HG03565 (cell line): ENCODE results near the gene HMGN3.
A peak's percentile ranks its signal among the peaks of the same experiment; 100 is the strongest.
"Not testable (repeated sequence)": the region's sequence is repeated elsewhere in the genome, so short reads cannot be mapped to it uniquely, and the experiment has no call there.

Experiments used
- ATAC-seq: cut with Tn5 transposase; IDR thresholded peaks from one replicate; pipeline ENCODE4 v1.9.1; 2021; ENCODE audit warnings: mild to moderate bottlenecking, moderate library complexity; ENCODE audit not compliant: unreplicated experiment

Gene HMGN3

DNA sequence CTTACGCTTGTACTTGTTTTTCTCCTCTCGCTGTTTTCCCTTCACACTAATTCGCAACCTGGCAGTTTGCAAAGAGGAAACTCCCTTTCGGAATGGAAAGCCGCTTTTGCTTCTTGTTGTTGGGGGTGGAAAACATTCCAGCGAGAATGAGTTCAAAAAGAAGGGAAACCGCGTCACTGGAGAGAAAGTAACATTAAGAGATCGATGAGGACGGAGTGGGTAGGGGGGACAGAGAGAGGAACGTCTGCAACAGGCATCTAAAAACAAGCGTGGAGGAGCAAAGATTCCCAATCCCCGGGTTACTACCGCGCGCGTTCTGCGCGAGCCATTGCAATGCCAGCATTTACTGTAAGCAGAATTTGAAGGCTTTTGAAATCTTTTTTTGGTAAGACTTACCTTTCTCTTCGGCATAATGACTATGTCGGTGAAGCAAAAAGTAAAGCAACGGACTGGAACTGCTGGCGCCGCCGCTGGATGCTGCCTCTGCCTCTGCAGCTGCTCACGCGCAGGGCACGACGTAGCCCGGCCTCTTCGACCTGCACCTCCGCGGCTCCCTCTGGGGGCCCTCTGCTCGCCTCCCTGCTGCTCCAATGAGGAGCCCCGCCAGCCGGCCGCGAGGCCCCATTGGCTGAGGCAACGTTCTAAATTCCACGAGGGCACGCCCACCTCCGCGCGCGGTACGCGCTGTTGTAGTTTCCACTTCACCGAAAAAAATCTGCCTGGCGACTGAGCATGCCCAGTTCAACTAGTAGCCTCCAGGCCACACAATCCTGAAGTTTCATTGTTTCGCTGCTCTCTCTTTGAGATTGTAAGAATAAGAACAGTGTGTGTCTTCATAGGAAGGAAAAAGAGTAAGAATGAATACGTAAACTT lies at the start of gene HMGN3:
Gene HMGN3 (minus strand): TSS at position 533 of the 873 bp plus-strand sequence.
- ATAC-seq = peak; percentile 91

DNA sequence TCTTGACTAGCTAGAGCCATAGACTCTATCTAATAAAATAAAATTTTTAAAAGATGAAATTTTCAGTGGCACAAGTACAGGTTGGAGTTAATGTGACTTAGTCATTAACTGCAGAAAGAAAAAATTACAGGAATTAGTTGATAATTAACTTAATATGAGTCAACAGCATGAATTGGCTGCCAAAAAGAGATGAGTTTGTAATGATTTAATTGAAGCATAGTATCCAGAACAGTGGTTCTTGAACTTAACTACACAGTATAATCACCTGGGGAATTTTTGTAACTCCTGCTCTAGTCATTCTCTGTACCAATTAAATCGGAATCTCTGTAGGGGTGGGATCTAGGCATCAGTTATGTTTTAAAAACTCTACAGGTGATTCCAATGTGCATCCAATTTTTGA lies 46.3 kb upstream of the HMGN3 start:
- no peak for ATAC-seq

DNA sequence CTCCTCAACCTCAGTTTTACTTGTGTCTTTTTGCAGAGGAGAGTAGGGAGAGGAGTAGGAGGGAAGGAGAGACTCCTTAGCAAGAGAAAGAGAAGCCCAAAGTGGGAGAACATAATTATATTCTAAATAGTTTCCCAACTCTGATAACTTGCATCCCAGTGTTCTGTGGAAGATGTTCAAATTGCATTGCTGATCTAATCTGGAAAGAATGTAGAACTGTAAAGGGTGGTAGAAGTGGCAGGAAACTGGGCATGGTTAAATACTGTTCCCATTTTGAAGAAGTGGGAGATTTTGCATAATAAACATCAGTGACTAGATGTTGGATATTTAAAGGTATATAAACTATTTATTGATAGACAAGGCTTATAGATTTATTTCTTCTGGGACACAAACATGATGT lies 42.6 kb upstream of the HMGN3 start:
- ATAC-seq = no peak

DNA sequence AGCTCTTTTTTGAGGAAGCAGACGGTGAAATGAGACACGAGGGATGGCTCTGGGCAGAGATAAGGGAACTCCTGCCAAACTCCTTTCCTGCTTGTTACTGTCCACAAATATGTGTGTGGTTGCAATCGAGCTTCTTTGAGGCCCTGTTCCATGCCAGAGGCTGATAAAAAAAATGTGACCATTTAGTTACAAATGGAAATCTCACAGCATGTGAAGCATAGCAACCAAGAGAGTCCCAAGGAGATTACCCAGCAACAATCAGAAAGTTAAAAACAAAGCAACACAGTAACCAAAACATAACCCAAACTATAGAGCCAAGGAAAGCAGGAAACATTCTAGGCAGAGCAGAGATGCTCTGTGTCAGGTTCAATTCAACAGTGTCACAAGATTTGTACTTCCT lies 35.4 kb upstream of the HMGN3 start:
- no peak for ATAC-seq

DNA sequence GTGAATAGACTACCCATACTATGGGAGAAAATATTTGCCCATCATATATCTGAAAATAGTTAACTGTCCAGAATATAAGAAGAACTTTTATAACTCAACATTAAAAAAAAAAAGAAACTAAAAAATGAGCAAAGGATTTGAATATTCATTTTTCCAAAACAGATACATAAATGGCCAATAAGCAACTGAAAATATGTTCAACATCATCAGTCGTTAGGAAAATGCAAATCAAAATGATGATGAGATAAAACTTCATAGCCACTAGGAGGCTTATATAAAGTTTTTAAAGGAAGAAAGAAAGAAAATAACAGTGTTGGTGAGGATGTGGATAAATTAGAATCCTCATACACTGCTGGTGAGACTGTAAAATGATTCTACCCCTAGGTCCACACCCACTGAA lies 32.6 kb upstream of the HMGN3 start:
- ATAC-seq = no peak

DNA sequence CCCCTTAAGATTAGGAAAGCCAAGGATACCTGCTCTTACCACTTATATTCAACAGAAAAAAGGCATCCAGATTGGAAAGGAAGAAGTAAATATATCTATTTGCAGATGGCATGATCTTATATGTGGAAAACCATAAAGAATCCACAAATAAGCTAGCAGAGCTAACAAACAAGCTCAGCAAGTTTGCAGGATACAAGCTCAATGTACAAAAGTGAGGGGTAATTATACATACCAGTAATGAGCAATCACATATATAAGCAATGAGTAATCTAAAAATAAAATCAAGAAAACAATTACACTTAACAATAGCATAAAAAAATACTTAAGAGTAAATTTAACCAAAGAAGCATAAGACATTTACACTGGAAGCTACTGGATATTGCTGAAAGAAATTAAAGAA lies 31.6 kb upstream of the HMGN3 start:
- ATAC-seq = no peak

DNA sequence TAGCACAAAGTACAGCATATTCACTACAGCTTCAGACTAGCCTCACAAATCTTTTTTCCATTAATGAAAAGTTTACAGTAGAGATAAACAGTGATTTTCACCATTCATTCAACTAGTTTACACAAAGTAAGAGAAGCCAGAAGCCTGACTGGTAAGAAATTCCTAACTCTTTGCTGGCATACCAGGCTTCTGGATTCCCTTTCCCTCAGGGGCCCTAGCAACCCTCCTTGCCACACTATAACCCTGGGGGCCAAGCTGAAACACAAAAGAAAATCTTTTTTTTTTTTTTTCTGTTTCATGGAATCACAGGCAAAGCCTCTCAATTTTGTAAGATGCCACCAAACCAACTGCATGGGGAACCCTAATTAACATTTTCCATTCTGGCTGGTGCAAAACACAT lies 28.9 kb upstream of the HMGN3 start:
- ATAC-seq = no peak

DNA sequence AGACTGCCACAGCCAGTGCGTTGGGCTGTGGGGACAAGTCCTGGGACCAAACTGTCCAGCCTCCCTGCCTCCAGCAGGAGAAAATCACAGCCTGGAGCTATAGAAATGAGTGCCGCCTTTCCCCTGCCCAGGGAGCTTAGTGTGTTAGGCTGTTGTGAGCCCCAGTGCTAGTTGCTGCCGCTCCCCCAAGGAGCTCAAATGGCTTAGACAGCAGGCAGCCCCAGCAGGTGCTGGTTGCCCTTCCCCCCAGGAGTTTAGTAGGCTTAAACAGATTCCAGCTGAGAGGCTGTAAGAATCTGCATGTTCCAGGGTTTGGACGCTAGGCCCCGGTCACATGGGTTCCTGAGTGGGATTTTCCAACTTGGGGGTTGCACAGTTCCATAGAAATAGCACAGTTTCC lies 27.2 kb upstream of the HMGN3 start:
- ATAC-seq = no peak

DNA sequence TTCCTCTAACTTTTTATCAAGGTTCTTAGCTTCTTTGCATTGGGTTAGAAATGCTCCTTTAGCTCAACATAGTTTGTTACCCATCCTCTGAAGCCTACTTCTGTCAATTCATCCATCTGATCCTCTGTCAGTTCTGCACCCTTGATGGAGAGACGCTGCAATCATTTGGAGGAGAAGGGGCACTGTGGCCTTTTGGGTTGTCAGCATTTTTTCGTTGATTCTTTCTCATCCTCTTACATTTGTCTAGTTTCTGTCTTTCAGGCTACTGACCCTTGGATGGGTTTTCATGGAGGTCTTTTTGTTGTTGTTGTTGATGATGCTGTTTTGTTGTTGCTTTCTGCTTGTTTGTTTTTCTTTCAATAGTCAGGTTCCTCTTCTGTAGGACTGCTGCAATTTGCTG lies 26.3 kb upstream of the HMGN3 start:
- no peak for ATAC-seq

DNA sequence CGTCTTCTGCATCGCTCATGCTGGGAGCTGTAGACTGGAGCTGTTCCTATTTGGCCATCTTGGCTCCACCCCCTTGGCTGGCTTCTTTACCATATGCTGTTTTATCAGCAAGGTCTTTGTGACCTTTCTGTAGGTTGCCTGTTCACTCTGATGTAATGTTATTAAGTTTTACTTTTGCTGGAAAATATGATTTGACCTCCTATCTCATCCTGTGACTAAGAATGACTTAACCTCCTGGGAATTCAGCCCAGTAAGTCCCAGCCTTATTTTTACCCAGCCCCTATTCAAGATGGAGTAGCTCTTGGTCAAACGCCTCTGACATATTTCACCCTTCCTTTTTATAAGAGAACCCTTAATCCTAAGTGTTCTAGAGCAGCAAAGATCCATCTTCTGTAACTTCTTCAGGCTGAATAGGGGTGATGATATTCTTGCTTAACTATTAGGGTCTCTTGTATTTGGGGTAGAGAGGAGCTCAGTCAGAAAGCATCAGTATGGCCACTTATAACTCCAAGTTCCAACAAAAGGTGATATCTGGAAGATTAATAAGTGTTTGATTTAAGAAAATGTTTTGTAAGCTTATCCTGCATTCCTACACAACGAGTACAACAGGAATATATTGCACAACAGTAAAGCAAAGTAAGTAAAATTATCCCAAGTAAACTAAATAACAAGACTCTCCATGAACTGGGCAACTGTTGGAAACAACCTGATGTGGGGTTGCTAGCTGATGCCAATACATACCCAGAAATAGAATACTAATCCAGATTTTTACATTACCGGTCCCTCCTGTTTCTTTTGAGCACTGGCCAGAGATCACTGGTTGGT lies 23.1 kb upstream of the HMGN3 start:
- no peak for ATAC-seq

DNA sequence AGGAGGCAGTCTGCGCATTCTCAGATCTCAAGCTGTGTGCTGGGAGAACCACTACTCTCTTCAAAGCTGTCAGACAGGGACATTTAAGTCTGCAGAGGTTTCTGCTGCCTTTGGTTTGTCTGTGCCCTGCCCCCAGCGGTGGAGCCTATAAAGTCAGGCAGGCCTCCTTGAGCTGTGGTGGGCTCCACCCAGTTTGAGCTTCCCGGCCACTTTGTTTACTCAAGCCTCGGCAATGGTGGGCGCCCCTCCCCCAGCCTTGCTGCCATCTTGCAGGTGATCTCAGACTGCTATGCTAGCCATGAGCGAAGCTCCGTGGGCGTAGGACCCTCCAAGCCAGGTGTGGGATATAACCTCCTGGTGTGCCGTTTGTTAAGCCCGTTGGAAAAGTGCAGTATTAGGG lies 22.3 kb upstream of the HMGN3 start:
- not testable (repeated sequence) for ATAC-seq

DNA sequence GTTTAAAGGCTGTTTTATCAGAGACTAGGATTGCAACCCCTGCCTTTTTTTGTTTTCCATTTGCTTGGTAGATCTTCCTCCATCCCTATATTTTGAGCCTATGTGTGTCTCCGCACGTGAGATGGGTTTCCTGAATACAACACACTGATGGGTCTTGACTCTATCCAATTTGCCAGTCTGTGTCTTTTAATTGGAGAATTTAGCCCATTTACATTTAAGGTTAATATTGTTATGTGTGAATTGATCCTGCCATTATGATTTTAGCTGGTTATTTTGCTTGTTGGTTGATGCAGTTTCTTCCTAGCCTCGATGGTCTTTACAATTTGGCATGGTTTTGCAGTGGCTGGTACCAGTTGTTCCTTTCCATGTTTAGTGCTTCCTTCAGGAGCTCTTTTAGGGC lies 20.6 kb upstream of the HMGN3 start:
- not testable (repeated sequence) for ATAC-seq

DNA sequence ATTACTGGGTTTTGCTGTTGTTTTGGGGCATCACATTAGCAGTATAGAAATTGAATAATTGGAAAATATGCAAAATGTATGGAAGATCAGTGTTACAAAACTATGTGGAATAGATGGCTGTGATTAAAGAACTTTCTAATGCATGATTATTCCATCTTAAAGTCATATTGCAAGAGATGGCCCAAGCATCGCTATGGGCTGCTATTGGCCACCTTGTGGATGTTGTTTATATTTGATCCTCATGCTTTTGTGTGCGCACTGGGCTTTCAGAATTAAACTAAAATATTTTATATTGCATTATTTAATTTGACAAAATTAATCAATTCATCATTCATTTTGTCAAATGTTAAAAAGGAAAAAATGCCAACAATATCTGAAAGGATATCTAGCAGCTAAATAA lies 16.1 kb upstream of the HMGN3 start:
- no peak for ATAC-seq

DNA sequence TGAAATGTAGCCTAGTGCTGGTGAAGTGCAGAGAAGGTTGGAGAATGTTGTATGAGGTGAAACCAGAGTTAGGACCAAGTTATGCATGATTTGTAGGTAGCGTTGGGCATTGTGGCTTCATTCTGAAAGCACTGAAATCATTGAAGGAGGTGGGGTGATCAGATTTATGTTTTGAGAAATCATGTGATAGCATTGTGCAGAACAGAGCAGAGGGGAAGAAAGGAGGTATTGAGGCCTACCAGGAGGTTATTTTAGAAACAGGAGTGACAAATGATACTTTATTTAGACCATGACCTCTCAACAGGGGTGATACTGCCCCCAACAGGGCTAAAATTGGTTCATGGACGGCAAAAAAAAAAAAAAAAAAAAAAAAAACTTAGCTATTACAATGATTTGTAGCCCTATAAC lies 15.6 kb upstream of the HMGN3 start:
- ATAC-seq = peak; percentile 69

DNA sequence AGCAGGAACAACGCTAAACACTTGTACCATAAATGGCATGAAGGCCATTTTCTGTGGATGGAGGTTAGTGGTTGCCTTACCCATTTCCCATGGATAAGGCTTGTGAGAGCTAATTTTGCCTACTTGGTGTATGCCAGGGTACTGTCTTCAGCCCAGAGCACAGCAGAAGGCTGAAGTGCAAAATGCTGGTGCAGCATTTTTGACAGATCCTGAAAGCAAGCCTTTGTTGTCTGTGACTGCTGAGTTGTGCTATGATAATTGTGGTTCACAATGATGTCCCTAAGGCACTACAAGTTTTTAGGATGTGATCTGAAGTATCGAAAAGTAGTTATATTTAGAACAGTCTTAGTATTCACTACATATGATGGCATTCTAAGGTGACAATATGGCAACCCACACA lies 14.7 kb upstream of the HMGN3 start:
- no peak for ATAC-seq

DNA sequence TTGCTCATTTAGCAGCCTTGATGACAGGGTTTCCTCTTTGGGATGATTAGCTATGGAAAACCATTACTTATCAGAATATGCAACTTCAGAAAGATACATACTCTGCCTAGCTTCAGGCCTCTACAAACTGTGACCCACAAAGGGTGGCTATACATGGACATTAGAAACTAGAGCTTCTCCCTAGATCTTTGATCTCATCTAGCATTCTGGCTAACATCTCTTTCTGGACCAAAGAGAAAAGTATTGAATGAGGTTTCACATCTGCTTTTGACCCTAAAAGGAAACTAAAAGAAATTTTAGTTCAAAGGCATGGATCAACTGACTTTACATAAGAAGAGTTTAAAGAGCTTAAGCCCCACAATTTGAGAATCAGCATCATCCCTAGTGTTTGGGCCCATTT lies 12.4 kb upstream of the HMGN3 start:
- peak; percentile 81 for ATAC-seq

DNA sequence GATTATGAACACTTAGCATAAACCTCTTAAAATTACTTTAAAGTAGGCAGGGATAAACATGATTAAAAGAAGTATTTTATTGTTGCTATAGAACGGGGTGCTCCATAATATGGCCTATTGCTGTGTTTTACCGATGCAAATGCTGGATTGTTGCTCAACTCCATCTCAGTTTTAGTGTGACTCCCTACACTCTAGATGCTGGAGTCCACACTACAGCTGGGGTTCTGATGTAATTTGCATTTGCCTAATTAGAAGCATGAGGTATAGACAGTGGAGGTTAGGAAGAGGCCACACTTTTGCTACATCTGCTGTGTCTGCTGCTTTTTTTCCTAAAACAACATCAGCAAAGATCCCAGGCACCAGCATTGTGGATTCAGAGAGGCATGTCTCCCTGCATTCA lies 6.7 kb upstream of the HMGN3 start:
- ATAC-seq = no peak

DNA sequence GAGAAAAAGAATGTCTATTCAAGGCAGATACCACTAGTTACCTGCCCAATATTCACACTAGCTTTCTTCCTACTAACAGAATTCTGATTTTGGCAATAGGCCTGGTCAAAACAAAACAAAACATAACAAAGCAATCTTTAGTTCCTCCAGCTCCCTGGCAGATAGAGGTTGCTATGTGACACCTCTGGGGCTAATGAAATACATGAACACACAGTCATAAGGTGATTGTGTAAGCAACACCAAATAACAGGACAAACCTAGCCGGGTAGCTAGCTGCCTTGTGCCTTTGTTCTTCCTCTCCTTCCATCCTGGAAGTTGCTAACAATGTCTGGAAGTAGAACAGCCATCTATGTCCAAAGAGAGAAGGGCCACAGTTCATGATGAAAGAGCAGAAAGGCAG lies 6.0 kb upstream of the HMGN3 start:
- ATAC-seq = no peak

DNA sequence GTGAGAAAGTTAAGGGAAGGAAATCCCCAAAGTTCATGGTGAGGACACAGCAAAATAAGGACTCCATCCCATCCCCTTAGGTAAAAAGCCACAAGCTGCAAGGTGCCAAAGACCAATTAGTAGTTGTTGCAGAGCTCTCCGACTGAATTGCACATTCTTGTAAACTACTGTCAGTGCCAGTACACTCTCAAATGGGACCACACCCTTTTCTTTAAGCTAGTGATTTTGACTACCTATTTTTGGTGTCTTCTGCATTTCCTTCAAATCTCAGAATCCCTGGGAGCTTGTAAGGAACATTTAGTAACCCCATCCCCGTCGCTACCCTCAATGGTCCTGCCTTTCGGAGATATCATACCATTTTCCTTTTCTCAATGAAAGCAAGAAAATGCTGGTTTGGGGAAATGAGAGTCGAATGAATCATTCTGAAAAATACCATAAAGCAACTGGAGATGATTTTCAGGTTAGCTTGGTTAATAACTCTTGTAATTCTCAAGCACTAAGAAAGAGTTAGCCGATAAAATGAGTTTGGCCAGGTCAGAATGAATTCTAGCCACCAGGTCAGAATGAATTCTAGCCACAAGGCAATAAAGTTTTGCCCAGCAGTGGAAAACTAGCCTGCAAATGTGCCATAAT lies 5.2 kb upstream of the HMGN3 start:
- ATAC-seq = peak; percentile 51

DNA sequence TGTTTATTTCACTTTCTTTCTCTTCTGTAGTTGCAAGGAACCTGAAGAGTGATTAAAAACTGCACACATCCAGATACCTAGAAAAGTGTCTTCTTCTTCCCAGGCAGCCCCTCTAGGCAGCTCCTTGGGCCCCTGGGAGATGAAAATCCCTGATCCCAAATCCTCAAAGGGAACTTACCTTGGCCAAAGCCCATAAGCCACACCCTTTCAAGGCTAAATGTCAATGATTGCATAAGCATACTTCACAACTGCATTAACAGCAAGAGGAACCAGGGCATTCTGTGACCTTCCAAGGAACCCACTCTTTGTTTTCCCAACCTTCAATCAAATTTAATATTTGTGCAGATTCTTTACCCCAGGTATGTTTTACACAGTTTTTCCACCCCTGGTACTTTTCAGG lies 4.4 kb upstream of the HMGN3 start:
- ATAC-seq = no peak

DNA sequence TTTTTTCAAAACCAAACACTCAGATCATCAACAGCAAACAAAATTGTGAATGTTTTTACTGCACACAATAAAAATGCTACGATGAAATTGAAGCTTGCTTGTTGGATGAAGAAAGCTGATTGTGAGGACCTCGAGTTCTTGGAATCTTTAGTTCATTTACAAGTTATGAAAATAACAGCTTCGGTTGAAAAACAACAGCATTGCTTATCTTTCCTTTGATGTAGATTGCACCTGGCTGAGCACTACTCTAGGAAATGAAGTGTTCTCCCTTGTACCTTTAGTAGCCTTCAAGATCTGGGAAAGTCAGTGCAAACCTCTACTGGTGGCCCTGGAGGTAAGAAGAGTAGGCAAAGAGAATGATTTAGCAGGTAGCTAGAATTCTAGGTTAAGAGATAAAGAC lies 2.2 kb upstream of the HMGN3 start:
- ATAC-seq = no peak
